HG03060 (cell line): Measurements from ENCODE around the gene FADS1.

Experiments used
- ATAC-seq: cut with Tn5 transposase; IDR thresholded peaks from one replicate; pipeline ENCODE4 v1.9.1; 2021; ENCODE audit warnings: low read depth, moderate number of reproducible peaks; ENCODE audit not compliant: unreplicated experiment

Gene FADS1

DNA sequence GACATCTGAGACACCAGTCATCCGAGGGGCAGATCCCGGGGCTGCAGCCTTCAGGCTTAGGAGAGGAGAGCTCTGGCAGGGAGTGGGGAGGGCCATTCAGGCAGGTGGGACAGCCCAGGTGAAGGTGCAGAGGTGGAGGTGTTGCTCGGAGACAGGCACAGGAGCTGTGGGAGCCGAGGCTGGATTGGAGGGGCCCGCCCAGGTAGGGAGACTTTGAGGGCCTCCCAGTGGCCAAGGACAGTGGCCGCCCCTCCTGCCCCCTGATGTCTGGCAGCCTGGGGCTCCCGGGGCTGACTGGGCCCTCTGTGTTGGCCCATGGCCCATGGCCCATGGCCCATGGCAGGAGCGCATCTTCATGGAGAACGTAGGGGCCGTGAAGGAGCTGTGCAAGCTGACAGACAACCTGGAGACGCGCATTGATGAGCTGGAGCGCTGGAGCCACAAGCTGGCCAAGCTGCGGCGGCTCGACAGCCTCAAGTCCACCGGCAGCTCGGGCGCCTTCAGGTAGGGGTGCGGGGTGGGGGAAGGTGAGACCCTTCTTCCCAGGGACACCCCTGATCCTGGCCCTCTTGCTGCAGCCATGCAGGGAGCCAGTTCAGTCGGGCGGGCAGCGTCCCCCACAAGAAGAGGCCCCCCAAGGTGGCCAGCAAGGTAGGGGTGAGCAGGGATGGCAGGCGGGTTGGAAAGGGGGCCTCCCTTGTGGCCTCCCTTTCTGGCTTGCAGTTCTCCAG is 37.7 kb downstream of the FADS1 start:
- ATAC-seq: no peak

DNA sequence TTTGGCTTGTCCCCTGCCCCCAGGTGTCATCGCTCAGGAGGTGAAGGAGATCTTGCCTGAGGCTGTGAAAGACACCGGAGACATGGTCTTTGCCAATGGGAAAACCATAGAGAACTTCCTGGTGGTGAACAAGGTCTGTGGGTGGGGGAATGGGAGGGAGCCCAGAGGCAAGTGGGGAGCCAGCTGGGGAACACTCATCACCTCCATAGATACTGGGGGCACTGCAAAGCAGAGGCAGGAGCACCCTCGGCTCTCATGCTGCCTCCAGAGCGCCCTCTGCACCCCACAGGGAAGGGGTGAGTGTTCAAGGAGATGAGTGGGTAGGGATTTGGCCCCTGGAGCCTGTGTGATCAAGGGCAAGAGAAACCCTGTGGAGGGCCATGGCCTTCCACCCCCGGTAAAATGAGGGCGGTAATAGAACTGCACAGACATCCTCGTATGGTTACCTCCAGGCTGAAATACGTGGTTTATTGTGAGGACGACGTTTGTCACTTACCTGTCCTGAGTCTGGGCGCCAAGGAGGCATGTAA is 38.4 kb downstream of the FADS1 start:
- ATAC-seq: no peak

DNA sequence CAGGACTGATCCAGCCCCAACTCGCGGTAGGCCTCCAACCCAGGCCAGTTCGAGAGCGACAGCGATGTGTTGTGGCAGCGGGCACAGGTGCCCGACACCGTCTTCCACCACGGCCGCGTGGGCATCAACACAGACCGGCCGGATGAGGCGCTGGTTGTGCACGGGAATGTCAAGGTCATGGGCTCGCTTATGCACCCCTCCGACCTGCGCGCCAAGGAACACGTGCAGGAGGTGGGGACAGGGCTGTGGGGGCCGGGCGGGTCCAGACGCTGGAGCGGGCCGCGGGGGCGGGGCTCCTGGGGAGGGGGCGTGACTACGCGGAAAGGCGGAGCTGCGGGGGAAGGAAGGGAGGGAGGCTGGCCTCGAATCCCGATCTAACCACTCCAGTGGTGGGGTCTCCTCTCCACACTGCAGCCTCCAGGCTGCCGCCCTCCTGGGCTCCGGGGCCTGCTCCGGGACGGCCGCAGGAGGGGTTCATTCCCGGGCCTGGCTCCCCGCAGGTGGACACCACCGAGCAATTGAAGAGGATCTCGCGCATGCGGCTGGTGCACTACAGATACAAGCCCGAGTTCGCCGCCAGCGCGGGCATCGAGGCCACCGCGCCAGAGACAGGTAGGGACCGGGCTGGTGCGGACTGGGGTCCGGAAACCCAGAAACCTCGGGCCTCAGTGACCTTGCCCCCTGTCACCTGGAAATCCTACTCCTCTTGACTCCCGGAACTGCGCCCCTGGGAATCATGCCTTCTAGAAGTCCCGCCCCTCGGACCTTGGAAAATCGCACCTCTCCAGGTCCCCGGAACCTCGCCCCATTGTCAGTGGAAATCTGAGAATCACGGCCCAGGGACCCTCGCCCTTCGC is 39.3 kb downstream of the FADS1 start:
- ATAC-seq: no peak

DNA sequence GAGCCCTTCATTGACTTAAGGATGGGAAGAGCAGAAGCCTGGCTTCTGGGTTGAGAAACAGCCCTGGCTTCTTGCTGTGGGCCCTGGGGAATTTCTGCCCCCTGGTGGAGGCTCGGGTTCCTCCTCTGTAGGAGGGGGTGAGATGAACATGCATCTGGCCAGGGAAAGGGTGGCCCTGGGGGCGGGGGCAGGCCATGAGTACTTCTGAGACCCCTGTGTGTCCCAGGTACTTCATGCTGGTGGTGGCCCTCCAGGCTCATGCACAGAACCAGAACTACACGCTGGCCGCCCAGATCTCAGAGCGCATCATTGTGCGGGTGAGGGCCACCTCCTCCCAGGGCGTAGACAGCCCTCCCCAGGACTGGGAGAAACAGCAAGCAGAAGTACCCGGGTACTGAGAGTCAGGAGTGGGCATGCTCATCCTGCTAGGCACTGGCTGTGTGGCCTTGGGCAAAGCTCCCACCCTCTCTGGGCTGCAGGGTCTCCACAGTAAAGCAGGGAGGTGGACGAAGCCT is 40.2 kb downstream of the FADS1 start:
- ATAC-seq: no peak

DNA sequence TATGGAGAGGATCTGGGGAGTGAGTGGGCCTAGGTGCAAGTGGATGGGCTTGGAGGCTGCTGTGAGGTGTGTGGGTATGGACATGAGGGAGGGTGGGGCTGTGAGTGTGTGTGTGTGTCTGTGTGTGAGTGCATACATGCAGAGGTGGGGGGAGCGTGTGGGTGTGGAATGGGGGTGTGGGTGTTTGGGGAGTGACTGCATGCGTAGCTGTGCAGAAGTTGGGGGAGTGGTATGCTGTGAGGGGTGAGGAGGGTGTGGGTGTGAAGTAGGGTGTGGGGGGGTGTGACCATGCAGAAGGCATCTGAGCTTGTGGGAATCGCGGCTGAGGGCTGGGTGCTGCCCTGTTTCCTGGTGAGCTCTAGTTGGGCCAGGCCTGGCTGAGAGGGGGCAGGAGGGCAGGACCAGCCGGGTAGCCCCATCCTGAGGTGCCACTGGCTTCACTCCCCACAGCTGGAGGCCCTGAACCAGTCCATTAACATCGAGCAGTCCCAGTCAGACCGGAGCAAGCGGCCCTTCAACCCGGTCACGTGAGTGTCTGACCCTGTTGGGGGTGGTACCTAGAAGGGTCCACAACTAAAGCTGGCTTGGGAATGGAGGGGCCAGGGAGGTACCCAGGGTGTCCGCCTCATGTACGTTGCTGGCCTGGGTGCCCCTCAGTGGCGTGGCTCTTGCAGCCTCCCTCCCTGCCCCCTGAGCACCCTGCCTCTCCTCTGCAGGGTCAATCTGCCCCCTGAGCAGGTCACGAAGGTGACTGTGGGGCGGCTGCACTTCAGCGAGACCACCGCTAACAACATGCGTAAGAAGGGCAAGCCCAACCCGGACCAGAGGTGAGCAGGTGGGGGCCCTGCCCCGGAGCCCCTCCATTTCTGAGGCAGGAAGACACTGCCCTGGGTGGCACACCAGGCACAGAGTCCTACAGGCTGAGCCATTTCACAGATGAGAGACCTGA is 40.9 kb downstream of the FADS1 start:
- no peak for ATAC-seq

DNA sequence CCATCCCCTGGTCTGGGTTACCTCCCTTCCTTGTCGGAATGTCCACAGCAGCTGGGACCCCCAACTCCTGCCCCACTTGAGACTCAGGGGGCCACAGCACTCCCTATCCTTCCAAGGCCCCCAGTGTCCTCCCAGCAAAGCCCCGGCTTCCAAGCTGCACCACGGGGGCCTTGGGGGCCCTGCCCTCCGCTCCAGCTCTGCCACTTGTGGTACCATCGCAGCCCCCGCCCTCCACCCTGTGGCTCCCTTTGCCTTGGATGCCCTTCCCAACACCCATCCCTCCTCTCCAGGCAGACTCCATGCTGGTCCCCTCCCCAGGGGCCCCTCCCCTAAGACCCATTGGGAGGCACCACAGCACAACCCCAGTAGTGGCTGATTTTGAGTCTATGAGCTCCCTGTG is 41.7 kb downstream of the FADS1 start:
- ATAC-seq: no peak

DNA sequence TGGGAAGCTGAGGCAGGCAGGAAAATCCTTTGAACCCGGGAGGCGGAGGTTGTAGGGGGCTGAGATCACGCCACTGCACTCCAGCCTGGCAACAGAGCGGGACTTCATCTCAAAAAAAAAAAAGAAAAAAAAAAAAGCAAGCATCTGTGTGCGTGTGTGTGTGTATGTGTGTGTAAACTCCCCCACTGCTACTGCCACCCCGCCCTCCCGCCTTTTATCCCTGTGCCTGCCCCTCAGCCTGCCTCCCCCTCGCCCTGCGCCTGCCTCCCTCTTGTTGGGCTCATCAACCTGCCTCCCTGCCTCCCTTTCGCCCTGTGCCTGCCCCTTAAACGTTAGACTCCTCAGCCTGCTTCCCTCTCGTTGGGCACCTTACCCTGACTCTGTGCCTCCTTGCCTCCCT is 42.4 kb downstream of the FADS1 start:
- no peak for ATAC-seq

DNA sequence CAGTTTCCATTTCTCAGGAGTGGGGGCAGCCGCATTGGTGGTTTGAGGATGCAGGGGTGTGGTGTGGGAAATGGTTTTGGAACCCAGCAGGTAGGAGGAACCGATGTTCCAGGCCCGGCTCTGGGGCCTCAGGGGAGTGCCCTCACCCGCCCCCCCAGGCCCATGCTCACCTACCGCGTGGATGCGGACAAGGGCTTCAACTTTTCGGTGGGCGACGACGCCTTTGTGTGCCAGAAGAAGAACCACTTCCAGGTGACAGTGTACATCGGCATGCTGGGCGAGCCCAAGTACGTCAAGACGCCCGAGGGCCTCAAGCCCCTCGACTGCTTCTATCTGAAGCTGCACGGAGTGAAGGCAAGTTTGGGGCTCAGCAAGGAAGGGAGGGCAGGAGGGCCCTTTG is 43.0 kb downstream of the FADS1 start:
- no peak for ATAC-seq

DNA sequence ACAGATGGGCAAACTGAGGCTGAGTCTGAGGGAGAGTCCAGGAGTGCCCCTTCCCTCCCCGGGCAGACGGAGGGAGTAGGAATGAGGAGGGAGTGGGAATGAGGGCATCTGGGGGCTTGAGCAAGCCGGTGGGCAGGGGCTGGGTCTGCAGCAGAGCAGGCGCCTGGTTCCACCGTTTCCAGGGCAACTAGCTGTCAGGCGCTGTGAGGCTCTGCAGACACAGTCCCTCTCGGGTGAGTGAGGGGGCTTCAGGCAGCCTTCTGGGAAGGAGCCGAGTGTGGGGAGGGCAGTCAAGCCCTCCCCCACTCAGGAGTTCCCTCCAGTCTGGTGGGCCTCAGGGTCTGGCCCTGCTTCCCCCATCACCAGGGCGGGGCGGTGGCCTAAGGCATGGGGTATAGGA is 43.4 kb downstream of the FADS1 start:
- ATAC-seq: no peak

DNA sequence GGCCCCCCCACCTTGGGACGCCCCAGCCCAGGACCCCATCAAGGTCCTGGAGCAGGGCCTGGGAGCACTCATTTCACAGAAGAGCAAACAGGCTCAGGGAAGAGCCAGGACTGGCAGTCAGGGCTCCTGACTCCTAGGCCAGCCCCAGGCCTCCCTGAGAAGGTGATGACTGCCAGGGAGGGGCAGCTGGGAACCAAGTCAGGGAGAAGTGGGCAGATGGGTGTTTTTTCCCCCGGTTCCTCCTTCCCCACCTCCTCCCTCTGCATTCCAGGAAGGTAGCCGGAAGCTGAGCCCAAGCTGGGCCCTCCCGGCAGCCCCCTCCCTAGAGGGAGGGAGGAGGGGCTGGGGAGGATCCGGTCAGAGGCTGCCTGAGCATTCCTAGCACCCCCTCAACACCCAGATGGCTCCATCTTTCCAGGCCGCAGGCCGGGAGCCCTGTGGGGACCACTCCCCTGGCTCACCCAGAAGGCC is 44.8 kb downstream of the FADS1 start:
- ATAC-seq: no peak

DNA sequence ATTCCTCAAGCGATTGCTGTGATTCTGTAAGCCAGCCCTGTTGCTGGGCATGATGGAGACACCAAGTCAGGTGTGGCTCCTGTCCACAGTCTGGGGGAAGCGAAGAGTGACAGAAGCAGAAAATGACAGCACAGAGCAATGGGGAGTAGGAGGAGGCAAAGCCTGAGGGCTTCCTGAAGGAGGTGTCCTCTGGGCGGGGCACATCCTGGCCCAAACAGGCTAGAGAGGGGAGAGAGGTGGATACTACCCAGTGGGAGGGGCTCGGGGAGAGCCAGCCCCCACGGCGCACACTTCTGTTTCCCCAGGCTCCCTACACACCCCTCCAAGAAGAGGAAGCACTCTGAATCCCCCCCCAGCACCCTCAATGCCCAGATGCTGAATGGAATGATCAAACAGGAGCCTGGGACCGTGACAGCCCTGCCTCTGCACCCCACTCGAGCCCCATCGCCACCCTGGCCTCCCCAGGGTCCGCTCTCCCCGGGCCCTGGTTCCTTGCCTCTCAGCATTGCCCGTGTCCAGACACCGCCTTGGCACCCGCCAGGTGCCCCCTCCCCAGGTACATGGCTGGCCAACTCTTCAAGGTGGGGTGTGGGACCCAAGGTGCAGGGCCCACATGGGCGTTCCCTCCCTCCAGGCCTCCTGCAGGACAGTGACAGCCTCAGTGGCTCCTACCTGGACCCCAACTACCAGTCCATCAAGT is 45.5 kb downstream of the FADS1 start:
- ATAC-seq: no peak

DNA sequence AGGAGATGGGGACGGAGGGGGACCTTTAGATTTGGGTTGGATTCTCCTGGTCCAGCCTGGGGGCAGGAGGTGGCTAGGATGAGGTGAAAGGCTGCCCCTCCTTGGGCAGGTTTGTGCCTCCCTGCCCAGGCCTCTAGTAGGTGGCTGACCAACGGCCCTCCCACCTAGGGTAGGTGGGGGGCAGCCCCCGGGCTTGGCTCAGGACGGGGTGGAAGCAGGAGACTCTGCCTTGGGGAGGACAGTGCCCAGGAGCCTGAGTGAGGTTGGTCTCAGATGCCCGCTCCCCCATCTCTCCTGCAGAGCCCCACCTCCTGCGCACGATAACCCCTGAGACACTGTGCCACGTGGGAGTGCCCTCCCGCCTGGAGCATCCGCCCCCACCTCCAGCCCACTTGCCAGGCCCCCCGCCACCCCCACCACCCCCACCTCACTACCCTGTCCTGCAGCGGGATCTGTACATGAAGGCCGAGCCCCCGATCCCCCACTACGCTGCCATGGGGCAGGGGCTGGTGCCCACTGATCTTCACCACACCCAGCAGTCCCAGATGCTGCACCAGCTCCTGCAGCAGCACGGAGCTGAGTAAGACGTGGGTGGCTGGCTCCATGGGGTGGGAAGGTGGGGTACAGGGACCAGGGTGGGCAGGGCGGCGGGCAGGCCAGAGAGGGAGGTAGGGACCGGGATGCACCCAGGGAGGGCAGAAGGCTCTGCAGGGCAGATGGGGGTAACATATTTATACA is 46.7 kb downstream of the FADS1 start:
- ATAC-seq: no peak

DNA sequence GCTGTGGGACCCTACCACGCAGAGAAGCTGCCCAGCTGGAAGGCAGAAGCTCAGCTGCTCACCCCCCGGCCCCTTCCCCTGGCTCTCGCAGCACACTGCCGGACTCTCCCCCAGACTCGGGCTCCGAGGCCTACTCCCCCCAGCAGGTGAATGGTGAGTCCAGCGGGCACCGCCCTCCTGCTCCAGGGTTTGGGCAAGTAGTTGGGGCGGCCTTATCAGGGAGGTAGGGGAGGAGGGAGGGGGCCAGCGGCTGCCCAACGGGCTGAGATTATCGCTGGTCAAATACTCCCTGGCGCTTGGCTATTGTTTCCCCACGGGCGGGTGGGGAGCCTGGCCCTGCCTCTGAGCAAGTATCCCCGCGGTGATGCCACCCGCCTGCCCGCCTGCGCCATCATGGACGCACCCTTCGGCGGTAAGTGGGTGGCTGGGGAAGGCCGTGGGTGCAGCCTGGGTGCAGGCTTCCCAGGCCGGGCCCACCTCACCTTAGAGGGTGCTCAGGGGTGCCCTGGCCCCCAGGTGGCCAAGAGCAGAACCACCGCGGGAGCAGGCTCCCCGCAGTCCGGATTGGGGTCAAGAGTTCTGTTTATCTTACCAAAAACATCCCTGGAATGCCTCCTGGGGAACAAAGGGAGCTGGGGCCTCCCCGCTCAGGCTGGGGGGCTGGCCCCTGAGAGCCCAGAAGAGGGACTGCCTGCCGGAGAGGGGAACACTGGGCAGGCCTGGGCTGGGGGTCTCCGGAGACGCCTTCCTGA is 47.5 kb downstream of the FADS1 start:
- ATAC-seq: no peak

DNA sequence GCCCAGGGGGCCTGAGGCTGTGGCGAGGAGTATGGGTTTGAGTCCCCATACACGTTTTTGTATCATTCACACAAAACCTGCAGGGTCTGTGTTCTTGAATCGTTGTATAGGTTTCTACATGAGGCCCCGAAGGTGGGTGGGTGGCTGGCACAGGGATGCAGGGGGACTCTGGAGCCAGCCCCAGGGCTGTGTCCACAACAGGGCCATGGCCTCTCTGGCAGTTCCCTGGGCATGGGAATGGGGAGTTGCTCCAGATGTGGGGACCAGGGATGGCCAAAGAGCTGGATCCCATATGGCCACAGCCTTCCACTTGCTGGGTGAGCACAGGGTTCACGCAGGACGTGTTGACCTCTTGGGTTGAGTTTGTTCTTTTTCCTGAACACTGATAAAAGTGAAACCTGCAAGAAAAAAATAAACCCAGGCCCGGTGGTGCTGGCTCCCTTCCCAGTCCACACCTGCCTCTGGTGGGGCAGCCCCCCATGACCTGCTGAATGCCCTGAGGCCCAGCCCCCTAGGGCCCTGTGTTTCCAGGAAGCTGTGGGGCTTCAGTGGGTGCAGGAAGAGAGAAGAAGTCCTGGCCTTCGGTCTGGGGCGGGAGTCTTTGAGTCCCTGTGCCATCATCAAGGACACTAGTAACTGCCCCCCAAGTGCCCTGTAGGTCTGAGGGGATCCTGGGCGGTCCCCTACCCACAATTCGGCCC is 48.3 kb downstream of the FADS1 start:
- no peak for ATAC-seq

DNA sequence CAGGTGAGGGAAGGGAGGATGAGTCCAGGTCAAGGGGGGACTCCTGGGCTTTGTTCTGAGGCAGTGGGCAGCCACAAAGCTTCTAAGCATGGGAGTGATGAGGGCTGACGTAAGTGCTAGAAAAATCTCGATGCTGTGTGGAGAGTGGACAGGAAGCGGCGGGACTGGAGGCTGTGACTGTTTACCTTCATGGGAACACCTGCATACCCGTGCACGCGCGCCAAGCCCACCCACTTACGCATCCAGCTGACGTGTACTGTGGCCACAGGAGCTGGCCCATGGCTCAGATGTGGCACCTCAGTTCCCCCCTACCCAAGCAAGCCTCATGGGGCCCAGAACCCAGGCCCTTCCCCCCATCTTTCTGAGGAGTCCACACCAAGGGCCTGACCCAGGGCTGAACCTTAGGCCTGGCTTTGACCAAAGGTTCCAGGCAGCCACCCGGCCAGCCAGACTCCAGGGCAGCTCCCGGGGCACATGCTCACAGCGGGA is 50.4 kb downstream of the FADS1 start:
- no peak for ATAC-seq

DNA sequence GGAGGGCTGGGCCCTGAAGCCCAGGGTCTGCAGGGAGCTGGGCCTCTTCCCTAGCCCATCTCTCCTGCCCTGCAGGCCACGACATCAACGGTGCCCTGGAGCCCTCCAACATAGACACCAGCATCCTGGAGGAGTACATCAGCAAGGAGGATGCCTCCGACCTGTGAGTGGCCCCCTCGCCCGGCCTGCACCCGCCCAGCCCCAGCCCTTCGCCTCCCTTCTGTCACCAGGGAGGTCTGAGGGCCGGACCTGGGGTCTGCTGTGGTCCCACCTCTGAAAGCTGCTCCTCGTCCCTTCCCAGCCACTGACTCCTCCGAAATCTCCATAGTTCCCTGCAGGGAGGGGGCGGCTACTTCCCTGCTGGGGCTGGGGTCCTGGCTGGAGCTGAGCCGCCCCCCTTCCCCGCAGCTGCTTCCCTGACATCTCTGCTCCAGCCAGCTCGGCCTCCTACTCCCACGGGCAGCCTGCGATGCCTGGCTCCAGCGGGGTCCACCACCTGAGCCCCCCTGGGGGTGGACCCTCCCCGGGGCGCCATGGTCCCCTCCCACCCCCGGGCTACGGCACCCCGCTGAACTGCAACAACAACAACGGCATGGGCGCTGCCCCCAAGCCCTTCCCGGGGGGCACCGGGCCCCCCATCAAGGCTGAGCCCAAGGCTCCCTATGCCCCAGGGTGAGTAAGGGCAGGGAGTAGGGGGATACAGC is 51.1 kb downstream of the FADS1 start:
- ATAC-seq: no peak
